Adrenal gland (tissue), 12 donors: Measurements from ENCODE around the gene RBM8A. TPM values are rescaled to one million over a fixed set of nuclear protein-coding genes. Genes with fewer than 3 reads are reported as not detected.

Experiments used
- DNase-seq, 7 donors: peaks; one replicate each; pipeline ENCODE4 v3.0.0-alpha.2; 2019 to 2020
- H3K27ac ChIP-seq, 5 donors: fragments of 200-600 bp; sonication (generic) in 4 of 5; 1 replicate in 3 of 5; 2 replicates in 2 of 5; pipeline versions ENCODE4 v1.5.1 to v1.8.0; 2016 to 2020; ENCODE audit warnings: mild to moderate bottlenecking in 1 of 5
- H3K27me3 ChIP-seq: fragments of 200-600 bp; 2 replicates; pipeline ENCODE4 v1.8.0; 2021
- H3K36me3 ChIP-seq, 2 donors: fragments of 200-600 bp; replicated peaks in 1 of 2; 1 replicate in 1 of 2; 2 replicates in 1 of 2; pipeline versions ENCODE4 v1.5.1 to v1.8.0; 2018 to 2022
- H3K4me1 ChIP-seq, 2 donors: fragments of 200-600 bp; replicated peaks in 1 of 2; 1 replicate in 1 of 2; 2 replicates in 1 of 2; pipeline versions ENCODE4 v1.5.1 to v1.8.0; 2018 to 2021
- H3K4me3 ChIP-seq, 4 donors: fragments of 200-600 bp; sonication (generic) in 3 of 4; one replicate each; pipeline ENCODE4 v1.5.1; 2016 to 2018
- H3K9me3 ChIP-seq, 3 donors: fragments of 200-600 bp; sonication (generic) in 1 of 3; replicated peaks in 1 of 3; 1 replicate in 2 of 3; 2 replicates in 1 of 3; pipeline versions ENCODE4 v1.5.1 to v1.8.0; 2016 to 2021
- POLR2A ChIP-seq, 2 donors: fragments of 450-650 bp; IDR thresholded peaks; one replicate each; pipeline ENCODE4 v1.6.1; 2017; ENCODE audit warnings: antibody characterized with exemption in 2 of 2, mild to moderate bottlenecking in 2 of 2, moderate library complexity in 1 of 2
- WGBS, 4 donors: extraction: QIAGEN DNeasy Blood & Tissue Kit in 2 of 4; methylation state at CpG; one replicate each; pipeline versions ENCODE4 v1.1.5 to v1.1.7; 2013 to 2017; 5-methylcytosine and 5-hydroxymethylcytosine counted together
- intact Hi-C, 2 donors: fragments of 100-400 bp; cut with DNase I; formaldehyde crosslinking; loops; one replicate each; pipeline versions ENCODE4 v1.14.1 to v1.15.0; 2022 to 2023
- polyA plus RNA-seq, 3 donors: library from polyadenylated mRNA; stranded (reverse); fragments of 200-250 nt in 2 of 3; fragments of 350-450 nt in 1 of 3; fragmentation: Illumina TruSeq in 1 of 3; extraction: RNeasy Lipid Tissue Mini Kit (QIAGEN cat#74804) in 1 of 3; gene quantifications; one replicate each; pipeline ENCODE4 v1.2.3, GENCODE V29; 2013 to 2014
- total RNA-seq, 9 donors: library from RNA; depleted of rRNA in 4 of 9; stranded (reverse); fragments of >200 nt in 4 of 9; fragments of 120-200 nt in 1 of 9; fragmentation: NEBNext Ultra II Directional in 1 of 9; extraction: Animal tissue kit (Norgen Biotek cat#: 25700) in 1 of 9; gene quantifications; one replicate each; pipeline versions ENCODE4 v1.1.0 to v1.2.4, GENCODE V29; 2013 to 2023
- TF ChIP-seq, protein P1 (sequence below), 6 experiments: fragments of 450-650 bp in 4 of 6; fragments of 200-600 bp in 2 of 6; sonication (generic) in 1 of 6; IDR thresholded peaks; 1 replicate in 5 of 6; 2 replicates in 1 of 6; pipeline versions ENCODE4 v1.5.1 to v1.8.0; 2016 to 2021; ENCODE audit warnings: antibody characterized with exemption in 6 of 6, mild to moderate bottlenecking in 2 of 6, moderate library complexity in 1 of 6
- donor health status: healthy with polysubstance abuse.
- donor health status: Bipolar disorder and iron deficiency.
- donor health status: DM: yes; HTN: yes; CAD: no.
- donor health status: DM: no; HTN: no; CAD: no.
- donor health status: DM: no; HTN: no; CAD: no.
- donor health status: DM: yes; HTN: yes; CAD: no.

Gene RBM8A
- total and polyA plus RNA-seq, 12 donors = 61.5 to 223 (median 111) TPM

- intact Hi-C loops = loop anchor here in 1 of 2 donors (10.0 kb wide), 1 partner anchor 54 kb away; the partner anchor contains the start of gene PIAS3
Measured at GRCh38 chr1:145908653-145909052, 18.6 kb downstream of the RBM8A start.

DNA sequence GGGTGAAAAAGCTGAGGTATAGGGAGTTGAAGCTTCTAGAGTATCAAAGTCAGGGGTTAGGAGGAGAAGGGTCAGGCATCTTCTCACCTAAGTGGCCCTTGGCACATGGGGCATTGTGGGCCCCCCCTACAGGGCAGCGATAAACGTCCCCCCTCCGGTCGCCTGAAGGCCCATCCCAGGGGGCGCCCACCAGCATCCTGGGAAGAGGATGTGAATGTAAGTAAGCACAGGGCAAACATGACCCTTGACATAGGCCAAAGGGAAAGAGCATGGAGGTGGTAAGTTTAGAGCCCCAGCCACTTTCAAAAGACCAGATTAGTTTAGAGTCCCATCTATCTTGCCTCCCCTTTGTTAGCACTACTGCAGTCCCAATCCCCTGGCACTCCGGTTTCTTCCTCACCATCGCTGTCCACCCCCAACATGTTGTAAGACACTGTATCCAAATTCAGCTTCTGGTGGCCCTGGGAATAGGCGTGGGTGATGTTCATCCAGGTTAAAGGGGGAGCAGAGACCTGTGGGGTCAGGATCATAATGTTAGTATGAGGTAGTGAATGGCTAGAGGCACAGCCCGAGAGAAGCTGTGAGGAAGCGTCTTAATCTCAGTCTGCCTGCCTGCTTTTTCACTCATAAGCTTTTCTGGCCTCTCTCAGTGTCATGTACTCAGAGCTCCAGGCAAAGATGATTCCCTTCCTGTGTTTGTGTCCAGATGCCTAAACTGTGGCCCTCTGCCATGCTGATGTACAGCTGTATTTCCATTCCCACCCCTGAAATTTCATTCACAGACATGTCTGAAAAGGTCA is 20.1 kb downstream of the RBM8A start:
- TF ChIP-seq, protein P1, sequence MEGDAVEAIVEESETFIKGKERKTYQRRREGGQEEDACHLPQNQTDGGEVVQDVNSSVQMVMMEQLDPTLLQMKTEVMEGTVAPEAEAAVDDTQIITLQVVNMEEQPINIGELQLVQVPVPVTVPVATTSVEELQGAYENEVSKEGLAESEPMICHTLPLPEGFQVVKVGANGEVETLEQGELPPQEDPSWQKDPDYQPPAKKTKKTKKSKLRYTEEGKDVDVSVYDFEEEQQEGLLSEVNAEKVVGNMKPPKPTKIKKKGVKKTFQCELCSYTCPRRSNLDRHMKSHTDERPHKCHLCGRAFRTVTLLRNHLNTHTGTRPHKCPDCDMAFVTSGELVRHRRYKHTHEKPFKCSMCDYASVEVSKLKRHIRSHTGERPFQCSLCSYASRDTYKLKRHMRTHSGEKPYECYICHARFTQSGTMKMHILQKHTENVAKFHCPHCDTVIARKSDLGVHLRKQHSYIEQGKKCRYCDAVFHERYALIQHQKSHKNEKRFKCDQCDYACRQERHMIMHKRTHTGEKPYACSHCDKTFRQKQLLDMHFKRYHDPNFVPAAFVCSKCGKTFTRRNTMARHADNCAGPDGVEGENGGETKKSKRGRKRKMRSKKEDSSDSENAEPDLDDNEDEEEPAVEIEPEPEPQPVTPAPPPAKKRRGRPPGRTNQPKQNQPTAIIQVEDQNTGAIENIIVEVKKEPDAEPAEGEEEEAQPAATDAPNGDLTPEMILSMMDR (IDR thresholded peaks at IDR 0.05) = no peak
- no peak for TF ChIP-seq POLR2A (IDR thresholded peaks at IDR 0.05)
- peaks cover 4% of the 10 kb centered on the region in 2 donors for H3K4me1 ChIP-seq
- no peaks in the 10 kb centered on the region for H3K27me3 ChIP-seq
- peaks cover 0 to 16% of the 10 kb centered on the region in 2 donors for H3K36me3 ChIP-seq
- no peak overlapping the region for H3K4me3 ChIP-seq
- DNase-seq = peak in 1 of 7 donors; percentile 38
- intact Hi-C loops = loop anchor here in 1 of 2 donors (10.0 kb wide), 1 partner anchor 52 kb away; the partner anchor contains the start of gene PIAS3
- H3K9me3 ChIP-seq = no peaks in the 10 kb centered on the region
- no peak overlapping the region for H3K27ac ChIP-seq
- 79 to 91% (median 82%) methylated on average over 9 to 10 of the region's 10 CpGs for WGBS, 4 donors

More at GRCh38 chr1:145908653-145909052, 18.6 kb downstream of the RBM8A start:
- TF ChIP-seq, protein P1 (IDR thresholded peaks at IDR 0.05) = no peak
- no peak for TF ChIP-seq POLR2A (IDR thresholded peaks at IDR 0.05)
- H3K27me3 ChIP-seq = no peaks in the 10 kb centered on the region
- peaks cover 0 to 23% of the 10 kb centered on the region in 2 donors for H3K36me3 ChIP-seq
- 40 to 56% (median 52%) methylated on average over 1 of the region's 1 CpG for WGBS, 4 donors
- H3K4me1 ChIP-seq = peaks cover 4% of the 10 kb centered on the region in 2 donors
- DNase-seq = no peak
- H3K4me3 ChIP-seq = no peak overlapping the region
- H3K9me3 ChIP-seq = no peaks in the 10 kb centered on the region
- H3K27ac ChIP-seq = no peak overlapping the region

DNA sequence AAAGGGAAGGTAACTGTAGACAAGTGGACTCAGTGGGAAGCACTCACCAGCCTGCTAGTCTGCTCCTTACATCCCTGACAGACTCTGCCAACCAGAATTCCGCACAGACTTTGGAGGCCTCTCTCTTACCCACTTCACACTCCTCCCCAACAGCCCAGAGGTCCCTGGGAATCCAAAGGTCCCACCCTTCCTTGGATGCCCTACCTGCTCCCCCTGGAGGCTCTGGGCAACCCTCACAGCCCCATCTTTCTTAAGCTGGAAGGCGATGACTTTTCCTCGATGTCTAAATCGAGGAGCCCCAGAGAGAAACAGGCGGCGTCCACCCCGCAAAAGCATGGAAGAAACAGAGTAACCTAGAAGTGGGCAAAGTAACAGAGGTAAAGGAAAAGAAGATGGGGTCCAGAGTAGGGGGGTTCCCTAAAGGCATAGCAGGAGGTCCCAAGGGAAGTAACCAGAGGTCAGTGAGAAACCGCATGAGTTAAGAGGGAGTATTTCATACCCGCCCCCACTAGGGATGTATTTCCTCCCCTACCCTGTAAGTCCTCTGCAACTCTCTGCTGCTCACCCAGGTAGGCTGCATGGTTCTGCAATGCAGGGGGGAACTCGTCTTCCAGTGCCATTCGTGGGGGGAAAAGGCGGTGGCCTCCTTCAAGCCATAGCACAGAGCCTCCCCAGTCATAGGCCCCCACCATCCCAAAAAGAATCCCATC is 25.8 kb downstream of the RBM8A start:
- Histone ChIP-seq H3K4me1 (no peaks in the 10 kb centered on the region), H3K4me3 (no peak overlapping the region), H3K27ac (no peak overlapping the region), H3K36me3 (no peaks in the 10 kb centered on the region), H3K27me3 (no peaks in the 10 kb centered on the region), H3K9me3 (no peaks in the 10 kb centered on the region)
- TF ChIP-seq POLR2A (IDR thresholded peaks at IDR 0.05) = no peak
- TF ChIP-seq, protein P1 (IDR thresholded peaks at IDR 0.05) = no peak
- DNase-seq = peak in 1 of 7 donors; percentile 20
- intact Hi-C loops = loop anchor here in 1 of 2 donors (10.0 kb wide), 1 partner anchor 47 kb away; the partner anchor contains the start of gene PIAS3
- WGBS, 4 donors = 85 to 89% (median 88%) methylated on average over 12 of the region's 12 CpGs

DNA sequence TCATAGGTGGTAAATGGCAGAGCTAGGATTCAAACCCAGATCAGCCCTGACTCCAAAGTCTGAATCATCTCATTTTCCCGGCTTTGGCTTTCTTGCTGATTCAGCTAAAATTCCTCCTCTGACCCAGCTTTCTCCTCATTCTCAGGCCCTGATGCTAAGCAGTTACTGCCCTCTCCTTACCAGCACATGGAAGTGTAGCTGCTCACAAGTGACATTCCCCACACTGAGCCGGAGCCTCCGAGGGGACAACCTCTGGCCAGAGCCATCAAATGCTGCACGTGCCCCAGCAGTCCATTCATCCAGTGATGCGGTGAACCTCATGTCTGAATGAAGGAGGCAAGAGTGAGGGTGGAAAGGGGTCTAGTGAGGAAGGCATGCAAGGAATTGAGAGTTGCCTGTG is 28.5 kb downstream of the RBM8A start:
- WGBS, 4 donors = 77 to 84% (median 80%) methylated on average over 5 of the region's 5 CpGs
- intact Hi-C loops = loop anchor here in 1 of 2 donors (5.0 kb wide), 1 partner anchor 114 kb away; no protein-coding TSS in a partner anchor

More for the DNA sequence above, 28.5 kb downstream of the RBM8A start:
- DNase-seq = no peak
- H3K4me1 ChIP-seq = no peaks in the 10 kb centered on the region
- H3K9me3 ChIP-seq = no peaks in the 10 kb centered on the region
- H3K27me3 ChIP-seq = no peaks in the 10 kb centered on the region
- no peak overlapping the region for H3K4me3 ChIP-seq
- no peaks in the 10 kb centered on the region for H3K36me3 ChIP-seq
- no peak overlapping the region for H3K27ac ChIP-seq
- TF ChIP-seq, protein P1 (IDR thresholded peaks at IDR 0.05) = no peak
- no peak for TF ChIP-seq POLR2A (IDR thresholded peaks at IDR 0.05)
